GM12874 (cell line): ENCODE data around the gene KIAA0513.

Experiments used
- CTCF ChIP-seq: IDR thresholded peaks from 2 replicates; pipeline ENCODE4 v1.5.1; 2011; ENCODE audit warnings: low read depth, mild to moderate bottlenecking, control low read depth, low read length, moderate library complexity; ENCODE audit not compliant: insufficient read depth

Gene KIAA0513

GRCh38 chr16:85042167-85042526 lies 14.6 kb downstream of the KIAA0513 start:
- TF ChIP-seq CTCF = no peak

DNA sequence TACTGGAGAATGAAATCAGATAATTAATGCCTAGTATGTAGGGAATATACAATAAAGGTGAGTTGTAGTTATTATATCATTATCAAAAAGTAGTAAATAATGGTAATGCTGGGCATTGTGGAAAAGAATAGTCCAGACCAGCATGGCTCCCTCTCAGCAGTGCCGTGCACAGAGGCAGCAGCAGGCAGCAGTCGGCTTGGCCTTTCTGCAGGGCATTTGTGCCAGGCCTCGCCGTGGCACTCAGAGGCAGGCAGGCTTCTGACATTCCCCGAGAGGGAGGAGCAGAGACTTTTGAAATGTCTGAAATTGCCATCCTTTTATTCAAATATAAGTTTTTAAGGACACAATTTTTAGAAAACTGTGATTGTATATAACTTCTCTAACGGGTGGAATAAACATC lies 15.0 kb downstream of the KIAA0513 start:
- no peak for TF ChIP-seq CTCF

DNA sequence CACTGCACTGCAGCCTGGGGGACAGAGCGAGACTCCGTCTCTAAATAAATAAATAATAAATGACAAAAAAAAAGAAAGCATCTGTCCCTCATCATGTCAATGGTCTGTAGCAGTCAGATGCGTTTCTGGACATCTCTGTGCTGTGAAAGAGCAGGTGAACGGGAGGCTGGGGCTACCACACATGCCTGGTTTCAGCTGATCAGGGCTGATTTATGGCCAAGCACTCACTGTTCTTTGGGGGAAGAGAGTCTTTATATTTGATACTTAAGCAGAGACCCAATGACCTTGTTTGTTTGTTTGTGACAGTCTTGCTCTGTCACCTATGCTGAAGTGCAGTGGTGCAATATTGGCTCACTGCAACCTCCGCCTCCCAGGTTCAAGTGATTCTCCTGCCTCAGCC lies 17.5 kb downstream of the KIAA0513 start:
- no peak for TF ChIP-seq CTCF

- TF ChIP-seq CTCF = no peak
These were observed 18.3 kb downstream of the KIAA0513 start for GRCh38 chr16:85045641-85046471.

DNA sequence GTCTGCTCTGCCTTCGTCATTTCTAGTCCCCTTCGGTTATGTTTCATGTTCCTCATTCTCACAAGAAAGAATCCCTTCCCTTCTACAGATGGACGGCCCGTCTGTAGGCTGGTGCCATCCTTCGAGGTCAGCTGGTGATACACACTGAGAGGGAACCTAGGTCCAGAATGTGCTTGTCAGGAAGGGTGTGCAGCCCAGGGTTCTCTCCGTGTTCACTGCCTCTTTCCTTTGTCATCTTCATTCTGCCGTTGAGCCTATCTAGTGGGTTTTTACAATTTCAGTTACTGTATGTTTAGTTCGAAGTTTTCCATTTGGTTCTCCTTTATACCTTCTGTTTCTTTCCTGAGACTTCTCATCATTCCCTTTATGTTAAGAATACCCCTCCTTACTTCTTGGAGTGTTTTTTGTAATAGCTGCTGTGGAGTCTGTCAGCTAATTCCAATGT lies 18.9 kb downstream of the KIAA0513 start:
- no peak for TF ChIP-seq CTCF

DNA sequence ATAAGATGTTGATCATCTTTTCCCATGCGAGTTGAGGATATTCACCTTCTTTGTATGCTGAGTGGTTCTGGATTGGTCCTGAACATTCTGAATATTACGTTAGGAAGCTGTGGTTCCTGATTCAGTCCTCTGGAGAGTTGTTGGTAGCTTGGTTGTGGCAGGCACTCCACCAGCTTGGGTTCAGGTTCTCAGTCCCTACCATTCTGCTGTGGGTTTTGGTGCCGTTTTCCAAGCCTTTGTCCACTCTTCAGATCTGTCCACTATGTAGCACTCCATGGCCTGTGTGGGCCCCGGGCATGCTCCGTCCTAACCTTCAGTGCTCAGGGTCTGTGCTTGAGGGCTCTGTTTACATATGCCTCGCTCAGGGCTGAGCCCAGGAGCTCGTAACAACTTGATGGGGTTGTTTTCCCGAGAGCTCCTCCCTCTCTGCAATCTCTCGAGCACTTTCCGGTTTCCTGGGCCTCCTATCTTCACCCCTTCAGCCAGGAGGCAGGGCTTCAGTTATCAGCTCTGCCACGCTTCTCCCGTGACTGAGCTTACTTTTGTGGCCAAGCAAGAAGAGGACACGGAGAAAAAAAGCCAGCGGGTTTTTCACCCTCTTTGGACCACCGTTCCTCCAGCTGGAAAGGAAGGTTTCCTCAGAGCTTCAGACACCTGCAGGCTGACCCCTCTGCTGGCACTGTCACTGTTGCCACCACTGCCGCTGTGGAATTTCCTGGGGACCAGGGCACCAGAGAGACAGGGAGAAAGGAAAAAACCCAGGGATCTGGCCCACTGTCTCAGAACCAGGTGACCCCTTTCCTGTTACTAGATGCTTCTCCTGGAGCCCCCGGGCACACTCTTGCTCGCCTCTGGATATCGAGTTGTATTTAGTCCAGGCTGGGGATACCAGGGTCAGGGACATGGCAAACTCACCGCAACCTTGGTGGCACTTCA lies 19.6 kb downstream of the KIAA0513 start:
- TF ChIP-seq CTCF = no peak

GRCh38 chr16:85047867-85048455 lies 20.4 kb downstream of the KIAA0513 start:
- no peak for TF ChIP-seq CTCF
